Stimulated activated CD8-positive, alpha-beta memory T cell treated with anti-CD3 and anti-CD28 coated beads, Interleukin-4, amount 100 ng/mL, for 48 hours (primary cell): ENCODE results near the gene SLC7A6.

Experiments
- DNase-seq: peaks from one replicate; pipeline ENCODE4 v3.0.0-alpha.2; 2020

The SLC7A6 gene

GRCh38 chr16:68348639-68349445 lies 84.5 kb downstream of the SLC7A6 start:
- DNase-seq, result no peak

GRCh38 chr16:68349838-68350410 lies 85.6 kb downstream of the SLC7A6 start:
- DNase-seq, result no peak

- DNase-seq, result no peak
Observed at GRCh38 chr16:68350813-68351350, 86.6 kb downstream of the SLC7A6 start.
